Measurements from ENCODE around the gene DUOX1. TPM values are rescaled to one million over a fixed set of nuclear protein-coding genes. Genes with fewer than 3 reads are reported as not detected.

The DUOX1 gene
- total and polyA plus RNA-seq, 2 of the 13 experiments (the other 11 are each of a cell fraction or from before 2014, with no cell fraction given) = 0.03 TPM; not detected in 1

- TF ChIP-seq HNRNPUL1 (IDR thresholded peaks at IDR 0.05; ENCODE audit: low read depth, low read length) = no peak
- TF ChIP-seq ZNF251 (CRISPR knock-in tag; IDR thresholded peaks at IDR 0.05) = no peak
- no peak for TF ChIP-seq HMGA1 (CRISPR knock-in tag; conservative IDR thresholded peaks at IDR 0.05)
- peak; percentile 8; the same call in 1 of the 2 replicates for TF ChIP-seq HNF1B (CRISPR knock-in tag; IDR thresholded peaks at IDR 0.05)
- TF ChIP-seq ZNF75D (CRISPR knock-in tag; IDR thresholded peaks at IDR 0.05; ENCODE audit: borderline replicate concordance) = no peak
- no peak for TF ChIP-seq MNT (IDR thresholded peaks at IDR 0.05)
- TF ChIP-seq PLSCR1 (CRISPR knock-in tag; IDR thresholded peaks at IDR 0.05; ENCODE audit: borderline replicate concordance) = no peak
- peak; percentile 39; the same call in 1 of the 2 replicates for TF ChIP-seq RARA (CRISPR knock-in tag; IDR thresholded peaks at IDR 0.05)
- no peak for TF ChIP-seq NR2F6 (IDR thresholded peaks at IDR 0.05)
- TF ChIP-seq NR2F6 (CRISPR knock-in tag; IDR thresholded peaks at IDR 0.05) = peak; percentile 51
- TF ChIP-seq PAXIP1 (CRISPR knock-in tag; conservative IDR thresholded peaks at IDR 0.05) = peak; percentile 79
- TF ChIP-seq ZSCAN5A (CRISPR knock-in tag; IDR thresholded peaks at IDR 0.05; ENCODE audit: borderline replicate concordance) = 0 out of 2 replicates have a peak, but pooled peaks have one; percentile 70
- peak; percentile 80; the same call in 1 of the 2 replicates for TF ChIP-seq ZNF180 (CRISPR knock-in tag; IDR thresholded peaks at IDR 0.05; ENCODE audit: borderline replicate concordance, low read depth)
- 0 out of 2 replicates have a peak, but pooled peaks have one; percentile 87 for TF ChIP-seq ZFP90 (CRISPR knock-in tag; IDR thresholded peaks at IDR 0.05; ENCODE audit: borderline replicate concordance)
These were observed 70.4 kb downstream of the DUOX1 start (continued) for GRCh38 chr15:45200001-45200798.
